ENCODE measurements around the gene RNASE7.

RNASE7 gene

DNA sequence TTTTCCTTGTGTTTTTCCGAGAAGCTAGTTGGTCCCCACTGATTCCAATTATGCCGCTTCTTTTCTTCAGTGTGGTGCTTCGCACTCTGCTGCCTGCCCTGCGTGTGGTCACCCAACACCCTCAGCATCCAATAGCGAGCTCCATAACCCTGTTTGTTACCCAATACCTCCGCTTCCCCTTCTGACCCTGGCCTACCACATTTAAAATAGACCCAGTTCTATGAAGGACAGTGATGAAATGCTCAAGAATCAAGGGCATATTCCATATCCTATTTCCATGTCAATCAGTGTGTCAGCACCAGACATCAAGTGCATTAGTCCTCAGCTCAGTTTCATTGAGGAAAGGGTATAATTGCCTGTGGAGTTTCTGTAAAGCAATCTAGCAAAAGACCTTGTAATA lies 26.9 kb upstream of the RNASE7 start:
- Histone ChIP-seq H3K4me3 (ENCODE audit: insufficient read depth in 1 of 2, low read depth in 1 of 2, low read length in 2 of 2) (no peak overlapping the region), H4K8ac (ENCODE audit: low read length) (no peak overlapping the region), H3K4me1 (ENCODE audit: control insufficient read depth, insufficient read depth, low read depth, low read length) (peaks cover 3% of the 10 kb centered on the region), H3K14ac (ENCODE audit: low read length in 2 of 2) (no peak overlapping the region), H3K36me3 (ENCODE audit: control insufficient read depth in 1 of 2, insufficient read depth in 2 of 2, low read depth in 1 of 2, low read length in 2 of 2) (no peaks in the 10 kb centered on the region), H4K91ac (ENCODE audit: low read length) (no peak overlapping the region), H2AK5ac (ENCODE audit: low read length, severe bottlenecking) (no peak overlapping the region), H2BK5ac (ENCODE audit: low read depth, low read length, poor library complexity, severe bottlenecking) (no peak overlapping the region), H2BK120ac (ENCODE audit: low read depth, low read length) (no peak overlapping the region), H3K27me3 (ENCODE audit: control insufficient read depth in 1 of 2, insufficient read depth in 1 of 2, low read length in 2 of 2) (peaks cover 25 to 52% of the 10 kb centered on the region in 2 experiments), H3K18ac (ENCODE audit: low read depth in 1 of 2, low read length in 2 of 2) (no peak overlapping the region), H3K9ac (ENCODE audit: low read length) (no peak overlapping the region), H2BK15ac (ENCODE audit: low read depth, poor library complexity, severe bottlenecking) (no peak overlapping the region), H3K9me3 (ENCODE audit: control insufficient read depth, low read length) (no peaks in the 10 kb centered on the region), H3K4ac (ENCODE audit: low read depth in 1 of 2, low read length in 2 of 2) (no peak overlapping the region), H3K4me2 (ENCODE audit: low read length, poor library complexity, severe bottlenecking) (no peak overlapping the region), H2AFZ (ENCODE audit: low read depth, low read length) (no peak overlapping the region), H2BK12ac (ENCODE audit: low read length in 2 of 2) (no peak overlapping the region), H3K27ac (ENCODE audit: low read length, poor library complexity, severe bottlenecking) (no peak overlapping the region), H3K23ac (ENCODE audit: low read length in 2 of 2) (no peak overlapping the region), H3K79me1 (replicated peaks; ENCODE audit: low read length, poor library complexity, severe bottlenecking) (no peaks in the 10 kb centered on the region)
- no peak for DNase-seq
- 86% methylated on average over 6 of the region's 6 CpGs for WGBS

GRCh38 chr14:21016413-21017190 lies 25.6 kb upstream of the RNASE7 start:
- Histone ChIP-seq H3K4ac (ENCODE audit: low read depth in 1 of 2, low read length in 2 of 2) (no peak overlapping the region), H4K8ac (ENCODE audit: low read length) (no peak overlapping the region), H3K27ac (ENCODE audit: low read length, poor library complexity, severe bottlenecking) (no peak overlapping the region), H3K36me3 (ENCODE audit: control insufficient read depth in 1 of 2, insufficient read depth in 2 of 2, low read depth in 1 of 2, low read length in 2 of 2) (no peaks in the 10 kb centered on the region), H2BK12ac (ENCODE audit: low read length in 2 of 2) (no peak overlapping the region), H3K27me3 (ENCODE audit: control insufficient read depth in 1 of 2, insufficient read depth in 1 of 2, low read length in 2 of 2) (peaks cover 31 to 55% of the 10 kb centered on the region in 2 experiments), H4K91ac (ENCODE audit: low read length) (no peak overlapping the region), H3K4me3 (ENCODE audit: insufficient read depth in 1 of 2, low read depth in 1 of 2, low read length in 2 of 2) (no peak overlapping the region), H3K18ac (ENCODE audit: low read depth in 1 of 2, low read length in 2 of 2) (no peak overlapping the region), H2BK15ac (ENCODE audit: low read depth, poor library complexity, severe bottlenecking) (peak overlapping the region; percentile 12), H3K9me3 (ENCODE audit: control insufficient read depth, low read length) (no peaks in the 10 kb centered on the region), H3K14ac (ENCODE audit: low read length in 2 of 2) (no peak overlapping the region), H2BK5ac (ENCODE audit: low read depth, low read length, poor library complexity, severe bottlenecking) (no peak overlapping the region), H3K9ac (ENCODE audit: low read length) (no peak overlapping the region), H2AK5ac (ENCODE audit: low read length, severe bottlenecking) (no peak overlapping the region), H2BK120ac (ENCODE audit: low read depth, low read length) (no peak overlapping the region), H3K23ac (ENCODE audit: low read length in 2 of 2) (no peak overlapping the region), H2AFZ (ENCODE audit: low read depth, low read length) (no peak overlapping the region), H3K4me2 (ENCODE audit: low read length, poor library complexity, severe bottlenecking) (no peak overlapping the region), H3K79me1 (replicated peaks; ENCODE audit: low read length, poor library complexity, severe bottlenecking) (no peaks in the 10 kb centered on the region), H3K4me1 (ENCODE audit: control insufficient read depth, insufficient read depth, low read depth, low read length) (peaks cover 3% of the 10 kb centered on the region)
- no peak for DNase-seq
- 77% methylated on average over 8 of the region's 9 CpGs for WGBS

DNA sequence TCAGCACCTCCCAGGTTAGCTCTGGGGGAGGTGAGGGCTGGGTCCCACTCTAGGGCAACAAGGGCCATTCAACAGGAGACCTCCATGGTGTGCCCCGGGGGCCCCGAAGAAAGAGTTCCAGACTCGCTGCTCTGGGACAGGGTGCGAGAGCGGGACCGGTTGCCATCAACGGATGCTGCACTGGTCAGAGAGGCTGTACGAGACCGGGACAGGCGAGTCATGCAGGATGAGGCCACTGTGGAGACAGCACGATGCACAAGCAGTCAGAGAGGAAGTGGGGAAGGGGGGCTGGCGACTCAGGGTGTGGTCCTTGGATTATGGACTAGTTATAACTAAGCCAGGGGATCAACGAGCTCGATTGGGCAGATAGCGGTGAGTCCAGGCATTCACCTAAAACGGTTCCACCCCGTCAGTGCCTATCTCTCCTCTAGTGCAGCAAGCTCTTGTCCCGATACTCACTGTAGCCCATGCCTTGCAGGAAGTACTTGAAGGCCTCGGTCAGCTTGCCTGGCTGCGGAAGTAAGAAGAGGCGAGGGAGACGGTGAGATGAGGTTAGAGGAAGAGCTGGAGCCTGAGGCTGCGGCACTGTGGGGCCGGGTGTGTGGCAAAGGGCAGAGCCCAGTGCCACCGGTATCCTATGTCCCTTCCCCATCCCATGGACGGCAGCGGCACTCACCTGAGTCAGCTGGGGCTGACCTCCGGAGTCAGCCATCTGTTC lies 24.5 kb upstream of the RNASE7 start:
- Histone ChIP-seq H2BK15ac (ENCODE audit: low read depth, poor library complexity, severe bottlenecking) (no peak overlapping the region), H2BK12ac (ENCODE audit: low read length in 2 of 2) (no peak overlapping the region), H3K9ac (ENCODE audit: low read length) (no peak overlapping the region), H3K27me3 (ENCODE audit: control insufficient read depth in 1 of 2, insufficient read depth in 1 of 2, low read length in 2 of 2) (peaks cover 36 to 56% of the 10 kb centered on the region in 2 experiments), H3K23ac (ENCODE audit: low read length in 2 of 2) (no peak overlapping the region), H2AK5ac (ENCODE audit: low read length, severe bottlenecking) (no peak overlapping the region), H3K36me3 (ENCODE audit: control insufficient read depth in 1 of 2, insufficient read depth in 2 of 2, low read depth in 1 of 2, low read length in 2 of 2) (no peaks in the 10 kb centered on the region), H3K79me1 (replicated peaks; ENCODE audit: low read length, poor library complexity, severe bottlenecking) (no peaks in the 10 kb centered on the region), H2BK120ac (ENCODE audit: low read depth, low read length) (no peak overlapping the region), H3K18ac (ENCODE audit: low read depth in 1 of 2, low read length in 2 of 2) (no peak overlapping the region), H3K4me3 (ENCODE audit: insufficient read depth in 1 of 2, low read depth in 1 of 2, low read length in 2 of 2) (no peak overlapping the region), H3K4me2 (ENCODE audit: low read length, poor library complexity, severe bottlenecking) (no peak overlapping the region), H3K9me3 (ENCODE audit: control insufficient read depth, low read length) (no peaks in the 10 kb centered on the region), H2AFZ (ENCODE audit: low read depth, low read length) (no peak overlapping the region), H3K14ac (ENCODE audit: low read length in 2 of 2) (peak overlapping the region in 1 of 2 experiments; percentile 55), H2BK5ac (ENCODE audit: low read depth, low read length, poor library complexity, severe bottlenecking) (no peak overlapping the region), H3K4ac (ENCODE audit: low read depth in 1 of 2, low read length in 2 of 2) (no peak overlapping the region), H3K27ac (ENCODE audit: low read length, poor library complexity, severe bottlenecking) (no peak overlapping the region), H4K91ac (ENCODE audit: low read length) (no peak overlapping the region), H3K4me1 (ENCODE audit: control insufficient read depth, insufficient read depth, low read depth, low read length) (peaks cover 3% of the 10 kb centered on the region), H4K8ac (ENCODE audit: low read length) (no peak overlapping the region)
- no peak for DNase-seq
- 81% methylated on average over 27 of the region's 28 CpGs for WGBS

DNA sequence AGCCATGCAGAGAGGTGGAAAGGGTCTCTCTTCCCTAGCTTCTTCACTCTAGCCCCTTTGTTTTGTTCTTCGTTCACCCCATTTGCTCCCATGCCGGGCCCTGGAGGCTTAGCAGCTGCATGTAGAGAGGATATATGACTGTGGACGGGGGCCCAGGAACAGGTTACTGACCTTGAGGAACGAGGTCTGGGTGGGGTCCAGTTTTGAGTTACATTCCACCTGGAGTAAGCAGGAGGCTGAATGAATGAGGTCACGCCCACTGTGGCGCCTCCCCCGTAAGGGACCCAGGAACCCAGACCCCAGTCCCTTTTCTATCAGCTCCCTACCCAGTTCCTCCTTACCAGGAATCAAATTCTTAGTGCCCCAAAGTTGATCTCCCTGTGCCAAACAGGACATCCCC lies 23.9 kb upstream of the RNASE7 start:
- H2AFZ ChIP-seq (ENCODE audit: low read depth, low read length): no peak overlapping the region
- H3K18ac ChIP-seq (ENCODE audit: low read depth in 1 of 2, low read length in 2 of 2): no peak overlapping the region
- no peaks in the 10 kb centered on the region for H3K79me1 ChIP-seq (replicated peaks; ENCODE audit: low read length, poor library complexity, severe bottlenecking)
- H3K27ac ChIP-seq (ENCODE audit: low read length, poor library complexity, severe bottlenecking): no peak overlapping the region
- H2AK5ac ChIP-seq (ENCODE audit: low read length, severe bottlenecking): no peak overlapping the region
- no peak overlapping the region for H3K4ac ChIP-seq (ENCODE audit: low read depth in 1 of 2, low read length in 2 of 2)
- no peak overlapping the region for H3K9ac ChIP-seq (ENCODE audit: low read length)
- H3K9me3 ChIP-seq (ENCODE audit: control insufficient read depth, low read length): no peaks in the 10 kb centered on the region
- no peak overlapping the region for H4K8ac ChIP-seq (ENCODE audit: low read length)
- H4K91ac ChIP-seq (ENCODE audit: low read length): no peak overlapping the region
- no peak overlapping the region for H3K23ac ChIP-seq (ENCODE audit: low read length in 2 of 2)
- no peak overlapping the region for H3K14ac ChIP-seq (ENCODE audit: low read length in 2 of 2)
- H2BK120ac ChIP-seq (ENCODE audit: low read depth, low read length): no peak overlapping the region
- H3K4me2 ChIP-seq (ENCODE audit: low read length, poor library complexity, severe bottlenecking): no peak overlapping the region
- peaks cover 3% of the 10 kb centered on the region for H3K4me1 ChIP-seq (ENCODE audit: control insufficient read depth, insufficient read depth, low read depth, low read length)
- no peak for DNase-seq
- WGBS: 89% methylated on average over 6 of the region's 7 CpGs
- no peaks in the 10 kb centered on the region for H3K36me3 ChIP-seq (ENCODE audit: control insufficient read depth in 1 of 2, insufficient read depth in 2 of 2, low read depth in 1 of 2, low read length in 2 of 2)
- peaks cover 36 to 56% of the 10 kb centered on the region in 2 experiments for H3K27me3 ChIP-seq (ENCODE audit: control insufficient read depth in 1 of 2, insufficient read depth in 1 of 2, low read length in 2 of 2)
- no peak overlapping the region for H2BK15ac ChIP-seq (ENCODE audit: low read depth, poor library complexity, severe bottlenecking)
- no peak overlapping the region for H2BK5ac ChIP-seq (ENCODE audit: low read depth, low read length, poor library complexity, severe bottlenecking)
- H2BK12ac ChIP-seq (ENCODE audit: low read length in 2 of 2): no peak overlapping the region
- H3K4me3 ChIP-seq (ENCODE audit: insufficient read depth in 1 of 2, low read depth in 1 of 2, low read length in 2 of 2): no peak overlapping the region
